ENCODE results near the gene CHRNB4.
A peak's percentile ranks its signal among the peaks of the same experiment; 100 is the strongest.

Gene CHRNB4

GRCh38 chr15:78667578-78668236 is 26.7 kb upstream of the CHRNB4 start:
- DNase-seq: no peak

- no peak for DNase-seq
Observed at GRCh38 chr15:78666010-78666409, 25.0 kb upstream of the CHRNB4 start.

- no peak for DNase-seq
Observed at GRCh38 chr15:78663703-78664102, 22.7 kb upstream of the CHRNB4 start.

- DNase-seq: no peak
Observed at GRCh38 chr15:78662028-78662427, 21.0 kb upstream of the CHRNB4 start.

GRCh38 chr15:78661001-78661400 is 20.0 kb upstream of the CHRNB4 start:
- no peak for DNase-seq

GRCh38 chr15:78660584-78660983 is 19.6 kb upstream of the CHRNB4 start:
- DNase-seq: no peak

- no peak for DNase-seq
Observed at GRCh38 chr15:78658823-78659222, 17.8 kb upstream of the CHRNB4 start.

GRCh38 chr15:78654272-78654671 is 13.3 kb upstream of the CHRNB4 start:
- no peak for DNase-seq

- no peak for DNase-seq
Observed at GRCh38 chr15:78651930-78652615, 11.1 kb upstream of the CHRNB4 start.

- no peak for DNase-seq
Observed at GRCh38 chr15:78651007-78651406, 10.0 kb upstream of the CHRNB4 start.

- DNase-seq: peak; percentile 33
Observed at GRCh38 chr15:78650022-78650421, 9.0 kb upstream of the CHRNB4 start.

GRCh38 chr15:78645009-78645408 is 4.0 kb upstream of the CHRNB4 start:
- no peak for DNase-seq

GRCh38 chr15:78642331-78642730 is 1.3 kb upstream of the CHRNB4 start:
- peak; percentile 46 for DNase-seq

GRCh38 chr15:78641749-78642275 is 802 bp upstream of the CHRNB4 start:
- no peak for DNase-seq

- no peak for DNase-seq
Observed at GRCh38 chr15:78640527-78641101, 396 bp downstream of the CHRNB4 start.

- peak; percentile 4 for DNase-seq
Observed at GRCh38 chr15:78638658-78639314, 2.2 kb downstream of the CHRNB4 start.

- no peak for DNase-seq
Observed at GRCh38 chr15:78637776-78638435, 3.1 kb downstream of the CHRNB4 start.

GRCh38 chr15:78636378-78636859 is 4.6 kb downstream of the CHRNB4 start:
- no peak for DNase-seq

- no peak for DNase-seq
Observed at GRCh38 chr15:78635346-78635745, 5.7 kb downstream of the CHRNB4 start.

GRCh38 chr15:78634210-78635145 is 6.5 kb downstream of the CHRNB4 start:
- DNase-seq: no peak

- no peak for DNase-seq
Observed at GRCh38 chr15:78633348-78633747, 7.7 kb downstream of the CHRNB4 start.

All from NCI-H446 treated with DMSO at 0.1 percent for 48 hours (cell line).